ENCODE measurements around the gene KLHL5.
"Not testable (repeated sequence)": the region's sequence is repeated elsewhere in the genome, so short reads cannot be mapped to it uniquely, and the experiment has no call there.

KLHL5 gene

GRCh38 chr4:39062094-39062769 lies at the start of gene KLHL5:
KLHL5 (plus strand) TSS chr4:39062232; CDS start chr4:39062653, 421 bp downstream.
- DNase-seq (ENCODE audit: low read depth): no peak

GRCh38 chr4:39014028-39014427 lies 48.0 kb upstream of the KLHL5 start:
- no peak for DNase-seq (ENCODE audit: low read depth)

GRCh38 chr4:39020130-39020529 lies 41.9 kb upstream of the KLHL5 start:
- DNase-seq (ENCODE audit: low read depth): no peak

GRCh38 chr4:39021631-39022030 lies 40.4 kb upstream of the KLHL5 start:
- no peak for DNase-seq (ENCODE audit: low read depth)

- no peak for DNase-seq (ENCODE audit: low read depth)
Observed at GRCh38 chr4:39022241-39022640, 39.8 kb upstream of the KLHL5 start.

- no peak for DNase-seq (ENCODE audit: low read depth)
Observed at GRCh38 chr4:39023059-39023458, 39.0 kb upstream of the KLHL5 start.

- no peak for DNase-seq (ENCODE audit: low read depth)
Observed at GRCh38 chr4:39024311-39024865, 37.6 kb upstream of the KLHL5 start.

- no peak for DNase-seq (ENCODE audit: low read depth)
Observed at GRCh38 chr4:39025552-39026085, 36.4 kb upstream of the KLHL5 start.

- no peak for DNase-seq (ENCODE audit: low read depth)
Observed at GRCh38 chr4:39026096-39026495, 35.9 kb upstream of the KLHL5 start.

- DNase-seq (ENCODE audit: low read depth): no peak
Observed at GRCh38 chr4:39029752-39030694, 32.0 kb upstream of the KLHL5 start.

- DNase-seq (ENCODE audit: low read depth): no peak
Observed at GRCh38 chr4:39030725-39031124, 31.3 kb upstream of the KLHL5 start.

GRCh38 chr4:39031590-39032020 lies 30.4 kb upstream of the KLHL5 start:
- DNase-seq (ENCODE audit: low read depth): not testable (repeated sequence)

- peak; percentile 9 for DNase-seq (ENCODE audit: low read depth)
Observed at GRCh38 chr4:39032218-39033085, 29.6 kb upstream of the KLHL5 start, which contains the start of gene TMEM156. TMEM156 (minus strand) TSS chr4:39032409; CDS start chr4:39032313, 96 bp downstream.

GRCh38 chr4:39036172-39036571 lies 25.9 kb upstream of the KLHL5 start:
- no peak for DNase-seq (ENCODE audit: low read depth)

- DNase-seq (ENCODE audit: low read depth): no peak
Observed at GRCh38 chr4:39037491-39037825, 24.6 kb upstream of the KLHL5 start.

GRCh38 chr4:39037941-39038340 lies 24.1 kb upstream of the KLHL5 start:
- no peak for DNase-seq (ENCODE audit: low read depth)

GRCh38 chr4:39039108-39039507 lies 22.9 kb upstream of the KLHL5 start:
- DNase-seq (ENCODE audit: low read depth): no peak

GRCh38 chr4:39042366-39042765 lies 19.7 kb upstream of the KLHL5 start:
- no peak for DNase-seq (ENCODE audit: low read depth)

GRCh38 chr4:39043058-39043860 lies 18.8 kb upstream of the KLHL5 start:
- DNase-seq (ENCODE audit: low read depth): no peak

GRCh38 chr4:39043861-39044363 lies 18.1 kb upstream of the KLHL5 start:
- DNase-seq (ENCODE audit: low read depth): no peak

Data from stimulated activated CD4-positive, alpha-beta T cell treated with anti-CD3 and anti-CD28 coated beads, Interleukin-2, amount 100 ng/mL, for 4 hours (primary cell).